HG02571 (cell line): Measurements from ENCODE around the gene HPS1.

ENCODE experiments used
- ATAC-seq: cut with Tn5 transposase; IDR thresholded peaks from one replicate; pipeline ENCODE4 v1.9.1; 2021; ENCODE audit warnings: mild to moderate bottlenecking, moderate library complexity; ENCODE audit not compliant: unreplicated experiment

HPS1 gene

DNA sequence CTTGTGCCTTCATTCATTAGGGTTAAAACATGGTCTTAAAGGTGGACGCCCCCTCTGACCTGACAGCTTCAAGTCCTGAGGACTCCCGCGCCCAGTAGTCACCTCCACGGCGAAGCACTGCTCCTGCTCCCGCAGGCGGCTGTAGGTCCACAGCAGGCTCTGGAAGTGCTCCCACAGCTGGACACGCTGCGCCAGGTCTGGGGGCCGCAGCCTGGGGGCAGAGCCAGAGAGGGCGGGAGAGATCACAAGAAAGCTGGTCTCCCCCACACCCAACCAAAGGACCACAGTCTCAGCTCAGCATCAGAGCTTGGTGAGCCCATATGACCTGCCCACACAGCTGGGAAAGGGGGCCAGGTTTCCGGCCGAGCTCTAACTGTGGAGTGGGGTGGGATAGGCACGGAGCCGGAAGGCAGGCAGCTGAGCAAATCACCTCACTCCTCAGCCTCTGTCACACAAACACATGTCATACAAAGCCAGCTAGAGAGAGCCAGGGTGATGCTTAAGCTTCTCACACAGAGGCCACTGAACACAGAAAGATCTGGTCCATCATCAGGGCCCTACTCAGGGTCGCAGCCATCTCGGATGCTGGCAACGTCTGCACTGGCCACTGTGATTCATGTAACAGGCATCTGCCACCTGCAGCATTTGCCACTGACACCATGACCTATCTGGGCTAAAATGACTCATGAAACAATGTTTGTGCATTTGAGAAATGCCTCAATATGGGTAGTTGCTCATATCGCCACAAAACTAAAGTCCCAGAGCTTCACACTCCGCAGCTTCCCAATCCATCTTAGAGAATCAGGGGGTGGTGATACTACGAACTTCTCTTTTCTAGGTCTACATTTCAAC, 12.6 kb downstream of the HPS1 start:
- no peak for ATAC-seq

- ATAC-seq, result no peak
These were observed 13.4 kb downstream of the HPS1 start for GRCh38 chr10:98433371-98433770.

DNA sequence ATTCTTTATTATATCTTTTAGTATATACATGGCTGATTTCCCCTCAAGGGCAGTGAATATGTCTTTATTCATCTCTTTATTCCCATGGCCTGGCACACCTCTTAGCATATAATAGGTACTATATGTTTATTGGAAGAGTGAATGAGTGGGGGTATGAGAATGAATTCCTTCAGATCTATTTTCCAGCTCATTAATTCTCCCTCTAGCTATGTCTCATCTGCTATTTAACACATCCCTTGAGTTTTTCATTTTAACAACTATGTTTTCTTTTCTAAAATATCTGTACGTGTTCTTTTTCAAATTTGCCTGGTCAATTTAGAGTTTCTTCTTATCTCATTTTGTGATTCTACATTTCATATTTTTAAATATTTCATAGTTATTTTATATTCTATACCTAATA, 14.4 kb downstream of the HPS1 start:
- no peak for ATAC-seq

GRCh38 chr10:98431016-98431415, 15.7 kb downstream of the HPS1 start:
- ATAC-seq, result no peak

DNA sequence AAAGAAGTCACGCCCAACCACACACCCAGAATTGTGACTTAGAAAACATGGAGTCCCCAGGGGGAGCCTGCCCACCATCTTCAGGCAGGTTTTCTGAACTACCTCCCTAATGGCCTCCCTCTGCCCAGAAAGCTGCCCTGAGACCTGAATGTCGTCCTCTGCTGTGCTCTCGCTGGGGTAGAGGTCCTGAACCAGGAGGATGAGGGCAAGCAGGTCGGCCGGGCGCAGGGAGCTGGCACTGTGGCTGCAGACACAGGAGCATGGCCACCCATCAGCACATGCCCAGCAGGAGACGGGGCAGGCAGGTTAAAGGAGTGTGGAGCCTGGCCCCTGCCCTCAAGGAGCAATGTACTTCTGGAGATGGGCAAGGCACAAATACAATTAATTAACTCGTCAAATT, 16.3 kb downstream of the HPS1 start:
- no peak for ATAC-seq

DNA sequence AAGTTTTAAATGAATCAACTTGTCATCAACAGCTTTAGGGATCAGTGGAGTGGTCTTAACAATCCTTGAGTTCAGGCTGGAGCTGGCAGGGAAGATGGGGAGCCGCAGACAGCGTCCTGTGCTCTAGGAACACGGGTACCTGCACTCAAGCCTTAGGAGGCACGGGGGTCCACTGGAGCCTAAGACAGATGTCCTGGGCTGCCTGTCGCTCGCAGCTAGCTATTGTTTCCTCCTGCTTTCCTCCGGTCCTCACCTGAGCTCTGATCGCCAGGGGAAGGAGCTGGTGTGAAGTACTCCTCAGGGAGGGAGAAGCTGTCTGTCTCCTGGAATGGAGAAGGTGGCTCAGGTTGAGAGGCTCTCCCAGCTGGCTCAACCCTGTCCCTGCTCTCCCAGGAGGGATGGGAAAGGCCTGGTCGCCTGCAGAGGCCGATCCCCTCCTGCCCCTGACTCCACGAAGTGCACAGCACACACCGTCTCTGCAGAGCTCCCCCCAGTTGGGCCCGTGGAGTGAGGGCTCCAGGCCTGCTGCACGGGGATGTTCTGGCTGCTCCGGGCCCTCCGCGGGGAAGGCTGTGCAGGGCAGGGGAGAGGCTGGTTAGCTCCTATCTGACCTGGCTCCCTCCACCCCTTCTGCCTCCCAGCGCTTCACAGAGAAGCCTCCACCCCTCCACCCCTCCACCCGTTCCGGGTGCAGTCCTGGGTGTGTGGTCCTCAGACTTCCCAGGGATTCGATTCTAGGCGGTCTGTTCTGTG, 17.2 kb downstream of the HPS1 start:
- ATAC-seq, result no peak

- ATAC-seq, result no peak
These were observed 19.7 kb downstream of the HPS1 start for GRCh38 chr10:98427011-98427515.

DNA sequence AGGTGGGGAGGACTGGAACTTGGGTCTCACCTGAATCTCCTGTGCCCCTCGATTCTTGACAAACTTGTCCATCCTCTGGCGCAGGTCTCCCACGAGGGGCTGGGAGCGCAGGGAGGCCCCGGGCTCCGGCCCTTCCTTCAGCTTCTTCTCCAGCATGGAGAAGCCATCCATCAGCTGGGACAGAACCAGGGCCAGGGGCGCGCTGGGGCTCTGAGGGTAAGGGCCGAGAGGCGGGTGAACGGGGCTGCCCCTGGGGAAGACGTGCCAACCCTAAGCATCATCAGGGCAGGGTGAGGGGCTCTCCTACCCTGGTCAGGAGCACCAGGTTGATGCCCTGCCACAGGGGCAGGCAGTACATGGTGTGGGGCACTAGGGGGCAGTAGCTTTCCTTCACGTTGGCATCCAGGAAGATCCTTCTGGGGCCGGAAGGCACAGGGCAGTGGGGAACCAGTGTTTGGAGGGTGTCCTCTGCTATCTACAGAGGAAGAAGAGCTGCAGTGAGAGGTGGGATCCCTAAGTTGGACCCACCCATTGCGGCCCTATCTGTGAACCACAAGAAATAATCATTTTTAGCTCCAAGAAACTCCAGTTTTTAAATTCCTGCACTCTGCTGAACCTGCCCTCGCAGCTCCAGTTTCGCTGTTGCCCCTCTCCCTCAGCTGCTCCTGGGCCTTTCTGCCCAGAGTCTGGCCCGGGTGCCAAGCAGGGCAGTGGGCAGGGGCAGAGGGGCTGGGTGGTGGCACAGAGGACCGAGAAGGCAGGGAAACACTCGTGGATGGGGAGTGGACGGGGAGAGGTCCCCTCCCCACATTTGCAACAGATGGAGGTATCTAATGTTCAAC, 21.0 kb downstream of the HPS1 start:
- ATAC-seq, result no peak

- ATAC-seq, result no peak
These were observed 22.2 kb downstream of the HPS1 start for GRCh38 chr10:98424295-98425254.

DNA sequence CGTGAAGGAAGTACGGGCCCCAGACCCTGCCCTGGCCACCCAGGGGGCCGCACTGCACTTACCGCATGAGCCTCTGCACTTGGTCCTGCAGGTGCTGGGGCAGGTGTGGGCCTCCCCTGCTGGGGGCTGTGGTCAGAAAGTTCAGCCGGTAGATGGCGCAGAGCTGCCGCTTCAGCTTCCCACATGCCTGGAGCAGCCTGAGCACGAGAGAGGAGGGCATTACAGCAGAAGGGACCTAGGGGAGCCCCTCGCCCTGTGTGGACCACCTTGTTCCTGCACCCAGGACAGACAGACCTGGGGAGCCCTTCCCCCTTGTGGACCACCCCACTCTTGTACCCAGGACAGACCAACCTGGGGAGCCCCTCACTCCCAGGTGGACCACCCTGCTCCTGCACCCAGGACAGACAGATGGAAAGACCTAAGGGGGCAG, 23.0 kb downstream of the HPS1 start:
- no peak for ATAC-seq

DNA sequence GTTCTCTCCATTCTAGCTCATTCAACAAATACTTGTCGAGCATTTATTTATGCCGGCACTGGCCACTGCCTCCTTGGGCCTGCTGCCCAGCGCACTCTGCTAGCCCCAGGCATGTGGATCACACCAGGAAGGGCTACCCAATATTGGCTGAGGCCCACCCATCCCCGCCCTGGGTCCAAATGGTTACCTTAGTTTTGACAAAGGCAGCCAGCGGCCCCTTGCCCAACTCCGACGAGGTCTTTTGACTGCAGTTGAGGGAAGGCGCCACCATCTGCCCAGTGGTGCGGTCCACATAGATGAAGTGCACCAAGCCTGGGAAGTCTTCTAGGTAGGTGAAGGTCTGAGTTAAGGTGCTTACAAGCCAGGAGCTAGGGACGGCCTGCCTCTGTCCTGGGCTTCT, 24.6 kb downstream of the HPS1 start:
- ATAC-seq, result no peak

DNA sequence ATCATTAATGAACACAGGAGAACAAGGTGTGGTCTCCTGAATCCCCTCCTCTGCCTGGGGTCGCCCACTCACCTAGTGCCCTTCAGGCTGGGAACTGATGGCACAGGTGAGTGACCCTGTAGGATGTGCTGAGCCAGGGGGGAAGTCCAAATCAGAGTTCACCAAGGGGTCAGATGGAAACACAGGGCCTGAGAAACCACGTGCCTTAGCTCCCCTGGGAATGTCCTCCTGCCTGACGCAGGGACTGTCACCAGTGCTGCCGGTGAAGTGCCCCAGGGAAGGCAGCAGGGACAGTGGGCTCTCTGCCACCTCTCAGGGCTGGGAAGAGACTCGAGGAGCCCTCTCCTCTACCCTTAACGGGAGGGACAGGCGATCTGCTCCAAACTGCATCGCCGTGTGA, 25.9 kb downstream of the HPS1 start:
- no peak for ATAC-seq

DNA sequence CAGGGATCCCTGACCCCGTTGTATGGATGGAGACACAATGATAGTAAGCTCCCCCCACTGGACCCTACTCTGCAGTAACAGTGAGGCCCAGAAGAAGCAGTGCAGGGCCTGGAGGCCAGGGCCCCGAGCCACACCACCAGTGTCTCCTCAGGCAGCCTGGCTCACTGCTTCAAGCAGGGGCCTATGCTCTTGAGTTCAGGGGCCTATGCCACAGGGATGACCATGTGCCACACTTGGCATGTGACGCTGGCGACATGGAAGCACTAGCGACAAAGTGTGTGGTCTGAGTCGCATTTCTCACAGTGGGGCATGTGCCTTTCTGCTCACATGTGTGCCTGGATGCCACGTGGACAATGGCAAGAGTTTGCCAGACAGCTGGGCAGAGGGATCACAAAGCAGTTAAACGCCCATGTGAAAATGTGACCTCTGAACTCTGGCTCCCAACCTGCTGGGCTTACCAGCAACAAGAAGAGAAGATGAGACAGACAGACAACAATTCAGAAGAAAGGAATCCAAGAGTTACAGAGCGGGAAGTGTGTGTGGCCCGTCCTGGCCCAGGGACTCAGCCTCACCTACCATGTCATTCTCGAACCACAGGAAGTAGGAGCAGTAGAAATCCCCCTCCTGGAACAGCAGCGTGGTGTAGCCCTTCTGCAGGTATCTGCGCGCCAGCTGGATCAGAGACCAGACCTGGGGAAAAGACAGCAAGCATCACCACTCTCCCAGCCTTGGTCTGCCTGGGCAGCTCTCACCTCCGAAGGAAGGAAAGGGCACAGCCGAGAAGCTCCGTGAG, 27.1 kb downstream of the HPS1 start:
- no peak for ATAC-seq

GRCh38 chr10:98418665-98419468, 27.9 kb downstream of the HPS1 start:
- ATAC-seq, result no peak

- no peak for ATAC-seq
These were observed 28.6 kb downstream of the HPS1 start for GRCh38 chr10:98417973-98418664.

DNA sequence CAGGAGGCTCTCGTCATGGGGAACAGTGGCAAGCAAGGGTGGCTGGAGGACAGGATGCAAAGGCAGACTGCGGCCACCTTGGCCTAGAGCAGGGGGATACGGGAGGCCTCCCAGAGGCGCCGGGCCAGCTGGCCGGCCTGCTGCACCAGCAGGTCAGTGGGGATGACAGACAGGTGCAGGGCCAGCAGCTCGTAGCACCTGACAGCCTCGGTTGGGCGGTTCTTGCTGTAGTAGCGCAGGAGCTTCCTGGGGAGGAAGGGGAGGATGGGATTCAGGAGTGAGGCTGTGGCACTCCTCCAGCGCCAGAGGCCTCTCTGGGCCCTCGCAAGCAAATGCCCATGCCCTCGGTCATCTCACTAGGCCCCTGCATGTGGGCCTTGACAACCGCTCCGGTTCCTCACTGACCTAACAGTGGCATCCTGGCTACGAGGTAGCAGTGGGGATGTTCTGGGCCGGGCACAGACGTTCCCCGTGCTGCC, 29.2 kb downstream of the HPS1 start:
- ATAC-seq, result no peak

DNA sequence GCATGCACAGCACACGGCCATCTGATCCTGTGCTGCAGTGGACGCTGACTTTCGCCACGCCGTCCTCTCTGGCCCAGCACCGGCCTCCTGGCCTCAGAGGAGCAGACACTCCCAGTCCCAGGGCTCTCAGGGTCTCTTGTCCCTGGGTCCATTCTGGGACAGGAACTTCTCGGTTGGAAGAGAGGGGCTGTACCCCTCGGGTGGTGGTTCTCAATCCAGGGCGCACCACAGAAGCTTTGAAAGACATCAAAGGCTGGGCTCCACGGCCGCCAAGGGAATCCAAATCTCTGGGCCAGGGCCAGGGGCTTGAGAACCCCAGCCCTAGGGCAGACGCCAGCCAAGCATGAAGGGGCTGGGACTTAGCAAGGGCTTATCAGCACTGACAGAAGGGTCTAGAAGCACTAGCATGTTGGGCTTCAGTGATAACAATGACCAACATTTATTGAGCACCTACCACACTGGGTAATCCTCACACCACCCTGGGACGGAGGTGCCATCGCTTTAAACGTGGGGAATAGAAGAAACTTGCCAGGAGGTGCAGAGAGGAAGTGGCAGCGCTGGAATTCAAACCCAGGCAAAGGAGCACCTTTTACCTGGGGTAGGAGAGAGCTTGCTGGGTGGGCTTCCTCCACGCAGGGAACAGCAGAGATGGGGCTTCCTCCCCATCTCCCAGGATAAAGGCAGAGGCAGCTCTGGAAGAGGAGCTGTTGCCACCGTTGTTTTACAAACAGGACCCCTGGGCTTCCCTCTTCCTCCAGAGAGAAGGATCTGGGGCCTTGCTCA, 29.9 kb downstream of the HPS1 start:
- ATAC-seq, result no peak
